Measurements from ENCODE around the gene NOXA1. TPM values are rescaled to one million over a fixed set of nuclear protein-coding genes. Genes with fewer than 3 reads are reported as not detected.

Gene NOXA1
- total and polyA plus RNA-seq, 2 of the 8 experiments (the other 6 are each of a cell fraction or from before 2014, with no cell fraction given) = 0.34 to 0.91 TPM

DNA sequence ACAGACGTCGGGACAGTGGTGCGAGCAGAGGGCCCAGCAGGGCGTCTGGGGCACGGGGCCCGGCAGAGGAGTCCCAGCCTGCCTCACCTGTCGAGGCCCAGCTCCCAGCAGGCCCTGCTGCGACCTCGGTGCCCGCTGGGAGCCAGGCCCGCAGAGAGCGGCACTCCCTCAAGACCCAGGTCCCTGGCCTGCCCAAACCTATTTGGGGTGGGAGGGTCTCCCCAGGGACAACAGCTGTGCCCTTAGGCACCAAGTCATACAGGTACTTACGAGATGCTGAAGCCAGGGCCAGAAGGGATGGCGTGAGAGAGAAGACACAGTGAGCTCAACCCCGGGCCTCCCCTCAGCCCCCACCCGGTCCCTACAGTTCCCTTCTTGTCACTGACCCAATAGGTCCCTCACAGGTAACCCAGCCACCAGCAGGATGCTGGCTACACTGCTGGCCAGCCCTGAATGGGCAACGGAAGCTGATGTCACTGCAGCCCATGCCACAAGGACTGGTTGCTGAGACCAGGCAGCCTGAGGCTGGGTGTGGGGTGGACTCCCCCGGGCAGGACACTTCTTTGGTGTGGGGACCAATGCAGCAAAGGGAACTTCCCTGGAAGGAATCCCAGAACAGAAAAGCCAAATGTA lies 32.3 kb downstream of the NOXA1 start:
- peaks cover 0 to 13% of the 10 kb centered on the region in 2 experiments for H4K20me1 ChIP-seq (replicated peaks in 1 of 2; ENCODE audit: control insufficient read depth in 1 of 2, insufficient read depth in 2 of 2, low read length in 2 of 2)
- POLR2A ChIA-PET (ENCODE audit: partially characterized antibody) = interaction anchor here (0.8 to 3.6 kb wide), 3 partner anchors 12 to 215 kb away, joined by 3 to 28 read pairs (median 5); partner anchors contain the start of gene TUBB4B
- TF ChIP-seq FOSL1 (IDR thresholded peaks at IDR 0.05; ENCODE audit: insufficient read depth, low read depth, low read length) = no peak
- TF ChIP-seq, protein P1, sequence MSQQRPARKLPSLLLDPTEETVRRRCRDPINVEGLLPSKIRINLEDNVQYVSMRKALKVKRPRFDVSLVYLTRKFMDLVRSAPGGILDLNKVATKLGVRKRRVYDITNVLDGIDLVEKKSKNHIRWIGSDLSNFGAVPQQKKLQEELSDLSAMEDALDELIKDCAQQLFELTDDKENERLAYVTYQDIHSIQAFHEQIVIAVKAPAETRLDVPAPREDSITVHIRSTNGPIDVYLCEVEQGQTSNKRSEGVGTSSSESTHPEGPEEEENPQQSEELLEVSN (IDR thresholded peaks at IDR 0.05) = no peak
- no peak for TF ChIP-seq GABPA (IDR thresholded peaks at IDR 0.05; ENCODE audit: borderline replicate concordance, insufficient read depth, low read length)
- TF ChIP-seq RFX5 (IDR thresholded peaks at IDR 0.05; ENCODE audit: borderline replicate concordance, low read depth, low read length) = no peak
- TF ChIP-seq TBP (IDR thresholded peaks at IDR 0.05; ENCODE audit: low read depth, low read length) = no peak
- no peak for TF ChIP-seq CREB1 (IDR thresholded peaks at IDR 0.05)
- no peak for TF ChIP-seq TEAD4 (IDR thresholded peaks at IDR 0.05; ENCODE audit: low read depth, low read length)
- TF ChIP-seq CTBP2 (IDR thresholded peaks at IDR 0.05; ENCODE audit: borderline replicate concordance, insufficient read depth, insufficient read length, low read length) = no peak
- no peak for TF ChIP-seq BRCA1 (IDR thresholded peaks at IDR 0.05; ENCODE audit: low read depth, low read length)
- TF ChIP-seq SIN3A (conservative IDR thresholded peaks at IDR 0.05 in 1 of 2, IDR thresholded peaks at IDR 0.05 in 1 of 2; ENCODE audit: low read depth in 1 of 2, low read length in 2 of 2) = no peak
- no peak for TF ChIP-seq KDM4A (IDR thresholded peaks at IDR 0.05; ENCODE audit: low read depth, low read length, severe bottlenecking)
- TF ChIP-seq SRF (IDR thresholded peaks at IDR 0.05; ENCODE audit: low read depth, low read length) = no peak

More for the DNA sequence above, 32.3 kb downstream of the NOXA1 start:
- Histone ChIP-seq H3K9me3 (ENCODE audit: insufficient read depth in 2 of 2, low read depth in 1 of 2, low read length in 1 of 2) (no peaks in the 10 kb centered on the region), H3K79me2 (ENCODE audit: control insufficient read depth in 1 of 2, insufficient read depth in 2 of 2, low read length in 2 of 2) (no peaks in the 10 kb centered on the region; a peak in 1 of 4 replicates), H3K23ac (ENCODE audit: insufficient read length) (no peak overlapping the region), H3K27me3 (replicated peaks in 1 of 4; ENCODE audit: control insufficient read depth in 3 of 4, extremely low read depth in 1 of 4, insufficient read depth in 3 of 4, low read length in 3 of 4) (peaks cover 0 to 5% (median 2%) of the 10 kb centered on the region in 4 experiments; a peak in 3 of 7 replicates), H2BK20ac (ENCODE audit: low read length) (no peak overlapping the region), H3K36me3 (ENCODE audit: control insufficient read depth in 2 of 4, insufficient read depth in 4 of 4, low read length in 3 of 4) (peaks cover 0 to 14% (median 7%) of the 10 kb centered on the region in 4 experiments; a peak in 7 of 8 replicates), H3K79me1 (ENCODE audit: low read depth, low read length) (peaks cover 3% of the 10 kb centered on the region; the same call in 1 of the 2 replicates), H3K4me3 (ENCODE audit: extremely low read depth in 1 of 4, insufficient read depth in 2 of 4, low read depth in 3 of 4, low read length in 4 of 4) (no peak overlapping the region), H3K14ac (ENCODE audit: insufficient read length) (no peak overlapping the region), H3K9ac (replicated peaks in 1 of 4; ENCODE audit: extremely low read depth in 1 of 4, low read depth in 3 of 4, low read length in 3 of 4) (no peak overlapping the region; a peak in 1 of 7 replicates), H2BK15ac (ENCODE audit: low read length) (no peak overlapping the region), H2BK5ac (ENCODE audit: low read depth, low read length) (no peak overlapping the region), H4K5ac (ENCODE audit: insufficient read length, low read depth, low read length) (no peak overlapping the region), H2AFZ (ENCODE audit: low read length) (no peak overlapping the region), H3K4ac (replicated peaks; ENCODE audit: insufficient read length, low read depth, low read length) (no peak overlapping the region), H2BK120ac (replicated peaks; ENCODE audit: low read depth, low read length) (no peak overlapping the region), H2BK12ac (ENCODE audit: low read depth, low read length) (0 out of 2 replicates have a peak overlapping the region, but pooled peaks have one; percentile 23), H3K27ac (ENCODE audit: low read depth, low read length) (no peak overlapping the region), H3K18ac (ENCODE audit: extremely low read depth, low read length) (no peak overlapping the region), H3K4me1 (replicated peaks in 1 of 4; ENCODE audit: control insufficient read depth in 3 of 4, insufficient read depth in 4 of 4, low read length in 3 of 4) (peaks cover 0 to 25% (median 18%) of the 10 kb centered on the region in 4 experiments; a peak in 6 of 7 replicates), H3K4me2 (ENCODE audit: insufficient read depth in 1 of 2, low read depth in 2 of 2, low read length in 2 of 2) (no peak overlapping the region; a peak in 1 of 4 replicates), H4K8ac (ENCODE audit: extremely low read depth, insufficient read depth, low read length) (no peak overlapping the region), H2AK5ac (ENCODE audit: low read depth, low read length) (no peak overlapping the region), H3K56ac (replicated peaks; ENCODE audit: insufficient read length, low read depth, low read length) (no peak overlapping the region), H4K91ac (replicated peaks; ENCODE audit: insufficient read length, low read length) (no peak overlapping the region), H3K23me2 (ENCODE audit: low read depth, low read length) (peaks cover 13% of the 10 kb centered on the region; the same call in 1 of the 2 replicates)
- WGBS, 2 experiments (ENCODE audit: extremely low coverage in 1 of 2, insufficient coverage in 1 of 2, insufficient read length in 1 of 2, insufficient replicate concordance in 2 of 2, low coverage in 1 of 2, low lambda C conversion rate in 2 of 2, missing lambda C conversion rate in 1 of 2) = 87% methylated on average over 18 of the region's 18 CpGs; no CpG with 5 or more reads in 1 of the 2 experiments
- DNase-seq (ENCODE audit: low read depth in 1 of 2, low spot score in 2 of 2) (no peak), FAIRE-seq (no peak)
- CTCF ChIA-PET (ENCODE audit: partially characterized antibody) = interaction anchor here (1.4 kb wide), 1 partner anchor 10 kb away, joined by 5 read pairs; no protein-coding TSS in a partner anchor
